Measurements from ENCODE around the gene ADAM12.

- TF ChIP-seq CTCF (conservative IDR thresholded peaks at IDR 0.05) (no peak), EZH2 (IDR thresholded peaks at IDR 0.05; ENCODE audit: low read depth) (no peak)
Observed at GRCh38 chr10:126013489-126014281, 374.6 kb downstream of the ADAM12 start.
